Measurements from ENCODE around the gene FZD7. TPM values are rescaled to one million over a fixed set of nuclear protein-coding genes. Genes with fewer than 3 reads are reported as not detected.

Gene FZD7
- total RNA-seq, 3 donors from 2014 or later, result 4.8 to 84.3 (median 5.9) TPM

DNA sequence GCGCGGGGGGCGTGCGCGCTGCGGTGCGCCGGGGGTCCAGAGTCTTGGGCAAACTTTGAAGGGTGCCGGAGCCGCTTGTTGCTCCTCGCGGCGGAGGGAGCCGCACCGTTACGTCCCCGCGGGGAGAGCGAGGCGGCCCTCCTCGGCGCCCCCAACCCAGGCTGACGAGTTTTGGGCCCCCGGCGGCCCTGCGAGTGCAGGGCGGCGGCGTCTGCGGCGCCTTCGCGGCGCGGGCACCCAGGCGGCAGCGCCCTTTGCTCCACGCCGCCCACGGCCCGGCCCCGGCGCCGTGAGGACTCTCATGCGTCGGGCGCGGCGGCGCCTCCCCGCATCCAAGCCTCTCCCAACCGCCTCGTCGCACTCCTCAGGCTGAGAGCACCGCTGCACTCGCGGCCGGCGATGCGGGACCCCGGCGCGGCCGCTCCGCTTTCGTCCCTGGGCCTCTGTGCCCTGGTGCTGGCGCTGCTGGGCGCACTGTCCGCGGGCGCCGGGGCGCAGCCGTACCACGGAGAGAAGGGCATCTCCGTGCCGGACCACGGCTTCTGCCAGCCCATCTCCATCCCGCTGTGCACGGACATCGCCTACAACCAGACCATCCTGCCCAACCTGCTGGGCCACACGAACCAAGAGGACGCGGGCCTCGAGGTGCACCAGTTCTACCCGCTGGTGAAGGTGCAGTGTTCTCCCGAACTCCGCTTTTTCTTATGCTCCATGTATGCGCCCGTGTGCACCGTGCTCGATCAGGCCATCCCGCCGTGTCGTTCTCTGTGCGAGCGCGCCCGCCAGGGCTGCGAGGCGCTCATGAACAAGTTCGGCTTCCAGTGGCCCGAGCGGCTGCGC lies 814 bp downstream of the FZD7 start:
- intact Hi-C loops (cut with DNase I, micrococcal nuclease), result loop anchor here in 1 of 2 donors (10.0 kb wide), 1 partner anchor 140 kb away; no protein-coding TSS in a partner anchor
- H3K4me3 ChIP-seq, result peak overlapping the region; percentile 40
- no peaks in the 10 kb centered on the region for H3K9me3 ChIP-seq
- H3K4me1 ChIP-seq (ENCODE audit: low read depth), result peaks cover 17% of the 10 kb centered on the region
- no peaks in the 10 kb centered on the region for H3K36me3 ChIP-seq (ENCODE audit: low read depth)
- TF ChIP-seq, protein P1, sequence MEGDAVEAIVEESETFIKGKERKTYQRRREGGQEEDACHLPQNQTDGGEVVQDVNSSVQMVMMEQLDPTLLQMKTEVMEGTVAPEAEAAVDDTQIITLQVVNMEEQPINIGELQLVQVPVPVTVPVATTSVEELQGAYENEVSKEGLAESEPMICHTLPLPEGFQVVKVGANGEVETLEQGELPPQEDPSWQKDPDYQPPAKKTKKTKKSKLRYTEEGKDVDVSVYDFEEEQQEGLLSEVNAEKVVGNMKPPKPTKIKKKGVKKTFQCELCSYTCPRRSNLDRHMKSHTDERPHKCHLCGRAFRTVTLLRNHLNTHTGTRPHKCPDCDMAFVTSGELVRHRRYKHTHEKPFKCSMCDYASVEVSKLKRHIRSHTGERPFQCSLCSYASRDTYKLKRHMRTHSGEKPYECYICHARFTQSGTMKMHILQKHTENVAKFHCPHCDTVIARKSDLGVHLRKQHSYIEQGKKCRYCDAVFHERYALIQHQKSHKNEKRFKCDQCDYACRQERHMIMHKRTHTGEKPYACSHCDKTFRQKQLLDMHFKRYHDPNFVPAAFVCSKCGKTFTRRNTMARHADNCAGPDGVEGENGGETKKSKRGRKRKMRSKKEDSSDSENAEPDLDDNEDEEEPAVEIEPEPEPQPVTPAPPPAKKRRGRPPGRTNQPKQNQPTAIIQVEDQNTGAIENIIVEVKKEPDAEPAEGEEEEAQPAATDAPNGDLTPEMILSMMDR (IDR thresholded peaks at IDR 0.05), result no peak
- peak; percentile 39 for ATAC-seq
- peak; percentile 27 to 58 (median 56) for DNase-seq

DNA sequence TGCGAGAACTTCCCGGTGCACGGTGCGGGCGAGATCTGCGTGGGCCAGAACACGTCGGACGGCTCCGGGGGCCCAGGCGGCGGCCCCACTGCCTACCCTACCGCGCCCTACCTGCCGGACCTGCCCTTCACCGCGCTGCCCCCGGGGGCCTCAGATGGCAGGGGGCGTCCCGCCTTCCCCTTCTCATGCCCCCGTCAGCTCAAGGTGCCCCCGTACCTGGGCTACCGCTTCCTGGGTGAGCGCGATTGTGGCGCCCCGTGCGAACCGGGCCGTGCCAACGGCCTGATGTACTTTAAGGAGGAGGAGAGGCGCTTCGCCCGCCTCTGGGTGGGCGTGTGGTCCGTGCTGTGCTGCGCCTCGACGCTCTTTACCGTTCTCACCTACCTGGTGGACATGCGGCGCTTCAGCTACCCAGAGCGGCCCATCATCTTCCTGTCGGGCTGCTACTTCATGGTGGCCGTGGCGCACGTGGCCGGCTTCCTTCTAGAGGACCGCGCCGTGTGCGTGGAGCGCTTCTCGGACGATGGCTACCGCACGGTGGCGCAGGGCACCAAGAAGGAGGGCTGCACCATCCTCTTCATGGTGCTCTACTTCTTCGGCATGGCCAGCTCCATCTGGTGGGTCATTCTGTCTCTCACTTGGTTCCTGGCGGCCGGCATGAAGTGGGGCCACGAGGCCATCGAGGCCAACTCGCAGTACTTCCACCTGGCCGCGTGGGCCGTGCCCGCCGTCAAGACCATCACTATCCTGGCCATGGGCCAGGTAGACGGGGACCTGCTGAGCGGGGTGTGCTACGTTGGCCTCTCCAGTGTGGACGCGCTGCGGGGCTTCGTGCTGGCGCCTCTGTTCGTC lies 1.7 kb downstream of the FZD7 start:
- no peak for ATAC-seq
- intact Hi-C loops (cut with DNase I, micrococcal nuclease), result loop anchor here in 1 of 2 donors (10.0 kb wide), 1 partner anchor 139 kb away; no protein-coding TSS in a partner anchor

DNA sequence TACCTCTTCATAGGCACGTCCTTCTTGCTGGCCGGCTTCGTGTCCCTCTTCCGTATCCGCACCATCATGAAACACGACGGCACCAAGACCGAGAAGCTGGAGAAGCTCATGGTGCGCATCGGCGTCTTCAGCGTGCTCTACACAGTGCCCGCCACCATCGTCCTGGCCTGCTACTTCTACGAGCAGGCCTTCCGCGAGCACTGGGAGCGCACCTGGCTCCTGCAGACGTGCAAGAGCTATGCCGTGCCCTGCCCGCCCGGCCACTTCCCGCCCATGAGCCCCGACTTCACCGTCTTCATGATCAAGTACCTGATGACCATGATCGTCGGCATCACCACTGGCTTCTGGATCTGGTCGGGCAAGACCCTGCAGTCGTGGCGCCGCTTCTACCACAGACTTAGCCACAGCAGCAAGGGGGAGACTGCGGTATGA lies 2.3 kb downstream of the FZD7 start:
- intact Hi-C loops (cut with DNase I, micrococcal nuclease), result loop anchor here in 1 of 2 donors (10.0 kb wide), 1 partner anchor 139 kb away; no protein-coding TSS in a partner anchor
- no peaks in the 10 kb centered on the region for H3K9me3 ChIP-seq
- peak in 1 of 3 donors; percentile 31 for DNase-seq

More for the DNA sequence above, 1.7 kb downstream of the FZD7 start:
- TF ChIP-seq, protein P1 (IDR thresholded peaks at IDR 0.05), result peak; percentile 39
- Histone ChIP-seq H3K4me3 (no peak overlapping the region), H3K9me3 (no peaks in the 10 kb centered on the region), H3K4me1 (ENCODE audit: low read depth) (peaks cover 17% of the 10 kb centered on the region), H3K36me3 (ENCODE audit: low read depth) (no peaks in the 10 kb centered on the region)
- DNase-seq, result peak; percentile 66 to 68 (median 67)

DNA sequence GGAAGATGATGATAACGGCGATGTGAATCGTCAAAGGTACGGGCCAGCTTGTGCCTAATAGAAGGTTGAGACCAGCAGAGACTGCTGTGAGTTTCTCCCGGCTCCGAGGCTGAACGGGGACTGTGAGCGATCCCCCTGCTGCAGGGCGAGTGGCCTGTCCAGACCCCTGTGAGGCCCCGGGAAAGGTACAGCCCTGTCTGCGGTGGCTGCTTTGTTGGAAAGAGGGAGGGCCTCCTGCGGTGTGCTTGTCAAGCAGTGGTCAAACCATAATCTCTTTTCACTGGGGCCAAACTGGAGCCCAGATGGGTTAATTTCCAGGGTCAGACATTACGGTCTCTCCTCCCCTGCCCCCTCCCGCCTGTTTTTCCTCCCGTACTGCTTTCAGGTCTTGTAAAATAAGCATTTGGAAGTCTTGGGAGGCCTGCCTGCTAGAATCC lies 3.0 kb downstream of the FZD7 start:
- no peak for DNase-seq
- no peaks in the 10 kb centered on the region for H3K9me3 ChIP-seq
- intact Hi-C loops (cut with DNase I, micrococcal nuclease), result loop anchor here in 1 of 2 donors (10.0 kb wide), 1 partner anchor 138 kb away; no protein-coding TSS in a partner anchor
- ATAC-seq, result no peak
- peaks cover 17% of the 10 kb centered on the region for H3K4me1 ChIP-seq (ENCODE audit: low read depth)
- H3K36me3 ChIP-seq (ENCODE audit: low read depth), result no peaks in the 10 kb centered on the region
- TF ChIP-seq, protein P1 (IDR thresholded peaks at IDR 0.05), result no peak
- H3K4me3 ChIP-seq, result no peak overlapping the region

More for the DNA sequence above, 2.3 kb downstream of the FZD7 start:
- H3K4me3 ChIP-seq, result no peak overlapping the region
- H3K4me1 ChIP-seq (ENCODE audit: low read depth), result peaks cover 17% of the 10 kb centered on the region
- no peaks in the 10 kb centered on the region for H3K36me3 ChIP-seq (ENCODE audit: low read depth)
- ATAC-seq, result no peak
- TF ChIP-seq, protein P1 (IDR thresholded peaks at IDR 0.05), result no peak

DNA sequence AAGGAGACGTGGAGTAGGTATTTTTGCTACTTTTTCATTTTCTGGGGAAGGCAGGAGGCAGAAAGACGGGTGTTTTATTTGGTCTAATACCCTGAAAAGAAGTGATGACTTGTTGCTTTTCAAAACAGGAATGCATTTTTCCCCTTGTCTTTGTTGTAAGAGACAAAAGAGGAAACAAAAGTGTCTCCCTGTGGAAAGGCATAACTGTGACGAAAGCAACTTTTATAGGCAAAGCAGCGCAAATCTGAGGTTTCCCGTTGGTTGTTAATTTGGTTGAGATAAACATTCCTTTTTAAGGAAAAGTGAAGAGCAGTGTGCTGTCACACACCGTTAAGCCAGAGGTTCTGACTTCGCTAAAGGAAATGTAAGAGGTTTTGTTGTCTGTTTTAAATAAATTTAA lies 3.4 kb downstream of the FZD7 start:
- DNase-seq (no peak), ATAC-seq (no peak)
- TF ChIP-seq, protein P1 (IDR thresholded peaks at IDR 0.05), result no peak
- intact Hi-C loops (cut with DNase I, micrococcal nuclease), result loop anchor here in 1 of 2 donors (10.0 kb wide), 1 partner anchor 138 kb away; no protein-coding TSS in a partner anchor
- Histone ChIP-seq H3K36me3 (ENCODE audit: low read depth) (no peaks in the 10 kb centered on the region), H3K4me1 (ENCODE audit: low read depth) (peaks cover 16% of the 10 kb centered on the region), H3K9me3 (no peaks in the 10 kb centered on the region), H3K4me3 (no peak overlapping the region)
